DMS114 treated with DMSO at 0.1 percent for 48 hours (cell line): ENCODE results near the gene FAM47C.
"Not testable (repeated sequence)": the region's sequence is repeated elsewhere in the genome, so short reads cannot be mapped to it uniquely, and the experiment has no call there.

Experiments used
- DNase-seq: peaks from one replicate; lab custom pipeline; 2025; ENCODE audit not compliant: unreplicated experiment; lab: John Stamatoyannopoulos, UW

Gene FAM47C

DNA sequence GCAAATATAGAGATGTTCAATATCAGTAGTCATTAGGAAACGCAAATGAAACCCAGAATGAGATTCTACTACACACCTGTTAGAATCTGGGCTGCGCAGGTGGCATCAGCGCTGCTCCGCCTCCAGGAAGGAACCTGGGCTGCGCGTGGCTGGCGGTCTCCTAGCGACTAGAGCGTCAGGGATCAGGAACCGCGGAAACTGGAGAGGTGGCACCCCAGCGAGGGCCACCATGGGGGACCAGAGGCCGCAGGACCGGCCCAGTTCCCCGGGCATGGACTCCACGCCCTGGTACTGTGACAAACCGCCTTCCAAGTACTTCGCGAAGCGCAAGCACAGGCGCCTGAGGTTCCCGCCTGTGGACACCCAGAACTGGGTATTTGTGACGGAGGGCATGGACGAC, at the start of gene FAM47C:
Gene FAM47C, plus strand, starts transcription at position 185 of the 400 bp plus-strand sequence. Its CDS starts 45 bp downstream, at position 230.
- not testable (repeated sequence) for DNase-seq

DNA sequence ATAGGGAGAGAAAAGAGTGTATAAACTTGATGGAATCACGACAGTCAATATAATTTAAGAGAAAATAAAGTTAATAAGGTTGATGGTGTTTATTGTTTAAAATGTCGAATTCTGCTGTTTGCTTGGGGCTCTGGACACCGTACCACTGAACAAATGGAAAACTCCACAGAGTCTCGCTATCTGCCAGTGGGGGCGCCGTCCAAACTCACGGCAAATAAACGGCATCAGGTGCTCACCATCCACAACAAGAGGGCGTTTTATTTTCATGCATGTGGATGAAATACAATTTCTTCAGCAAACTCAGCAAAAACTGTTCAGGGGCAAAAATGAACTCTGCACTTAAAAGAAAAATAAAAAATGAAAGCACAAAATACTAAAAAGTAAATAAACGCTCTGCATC, 46.6 kb upstream of the FAM47C start:
- DNase-seq = no peak

DNA sequence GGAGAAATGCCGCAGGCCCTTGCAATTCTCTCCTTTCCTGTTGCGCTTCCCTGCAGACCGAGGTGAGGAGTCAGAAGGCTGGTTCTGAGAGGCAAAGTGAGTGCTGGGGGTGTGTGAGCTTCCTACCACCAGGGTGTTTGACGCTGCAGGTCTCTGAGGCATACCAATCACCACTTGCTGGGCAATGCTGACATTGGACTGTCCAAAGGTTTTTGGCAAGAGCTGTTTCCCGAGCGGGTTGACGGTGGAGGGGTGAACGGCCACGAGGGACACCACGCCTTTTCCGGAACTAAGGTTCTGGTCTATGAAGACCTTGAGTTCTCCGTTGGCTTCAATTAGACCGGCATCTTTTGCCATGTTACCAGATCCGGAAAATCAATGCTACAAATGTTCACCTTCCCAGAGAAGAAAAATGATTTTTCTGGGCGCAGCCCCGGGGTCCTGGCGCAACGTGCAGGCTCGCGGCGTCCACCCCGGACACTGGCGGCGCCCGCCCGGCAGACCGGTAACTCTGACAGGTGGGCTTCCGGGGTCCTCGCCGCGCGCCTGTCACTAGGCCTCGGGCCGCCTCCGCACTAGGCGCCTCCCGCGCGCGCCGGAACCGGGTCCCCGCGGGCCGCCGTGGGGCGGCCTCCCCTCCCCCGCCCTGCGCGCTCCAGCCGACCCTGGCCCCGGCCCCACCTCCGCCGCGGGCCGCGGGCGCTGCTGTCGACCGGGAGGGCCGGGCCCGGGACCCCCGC, 44.9 kb upstream of the FAM47C start:
- DNase-seq = no peak

DNA sequence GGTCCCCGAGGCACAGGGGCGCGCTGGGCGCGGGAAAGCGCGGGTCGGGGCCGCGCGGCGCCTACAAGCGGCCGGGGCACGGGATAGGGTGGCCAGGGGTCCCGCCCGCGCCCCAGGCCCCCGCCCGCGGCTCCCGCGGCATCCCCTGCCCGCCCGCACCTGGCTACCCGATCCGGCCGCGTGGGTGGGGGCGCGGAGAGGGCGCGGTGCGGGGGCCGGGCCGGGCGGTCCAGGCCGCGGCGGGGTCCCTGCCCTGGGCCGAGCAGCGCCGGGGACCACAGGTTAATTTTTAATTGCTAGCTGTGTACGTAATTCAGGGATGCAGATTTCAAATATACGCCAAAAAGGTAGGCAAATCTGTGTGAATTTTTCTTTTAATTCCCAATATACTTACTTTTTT, 44.3 kb upstream of the FAM47C start:
- DNase-seq = no peak

DNA sequence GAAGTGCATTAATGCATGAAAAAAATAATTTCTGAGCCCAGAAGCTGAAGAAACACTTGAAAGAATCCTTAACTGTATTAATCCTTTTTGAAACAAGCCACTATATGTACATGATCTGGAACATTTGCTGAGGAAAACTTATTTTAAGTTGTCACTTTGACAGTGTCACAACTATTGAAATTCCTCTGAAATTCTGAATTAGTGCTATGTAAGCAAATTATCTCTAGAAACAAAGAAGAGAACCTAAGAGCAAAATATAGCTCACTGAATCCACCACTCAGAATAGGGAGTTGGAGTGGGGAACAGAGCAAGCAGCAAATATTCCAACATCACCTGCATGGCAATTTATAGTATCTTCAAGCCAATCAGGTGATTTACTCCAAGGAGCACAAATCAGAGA, 34.6 kb upstream of the FAM47C start:
- no peak for DNase-seq

DNA sequence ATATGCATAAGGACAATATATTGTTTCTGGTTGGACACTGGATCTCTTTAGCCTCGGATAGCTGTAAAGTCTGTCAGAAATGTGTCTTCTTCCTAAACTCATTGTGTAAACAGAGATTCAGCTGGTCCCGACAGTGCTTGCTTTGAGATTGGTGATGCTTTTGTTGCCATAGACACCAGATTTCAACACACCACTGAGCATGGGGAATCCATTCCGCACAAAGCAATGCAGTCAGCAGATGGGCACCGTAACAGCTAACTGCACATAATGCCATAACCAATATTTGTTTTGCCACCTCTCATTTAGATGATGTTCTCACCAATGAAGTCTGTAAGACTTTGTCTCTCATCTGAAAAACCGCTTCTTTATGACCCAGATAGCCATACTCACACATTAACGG, 33.3 kb upstream of the FAM47C start:
- no peak for DNase-seq

DNA sequence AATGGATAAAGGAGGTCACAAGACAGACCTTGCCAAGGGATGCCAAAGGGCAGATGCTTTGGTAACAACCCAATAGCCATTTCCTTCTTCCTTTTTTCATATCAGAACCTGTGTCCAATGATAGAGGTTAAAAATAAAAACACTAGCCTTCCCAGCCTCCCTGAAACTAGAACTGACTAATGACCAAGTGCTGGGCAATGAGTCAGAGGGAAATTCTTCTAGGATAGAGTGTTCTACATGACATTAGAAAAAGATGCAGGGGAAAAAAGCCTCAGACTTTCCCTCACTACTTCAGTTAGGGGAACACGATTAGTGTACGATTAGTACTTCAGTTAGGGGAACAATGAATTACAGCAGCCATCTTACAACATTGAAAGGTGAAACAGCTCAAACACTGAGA, 29.3 kb upstream of the FAM47C start:
- DNase-seq = no peak

DNA sequence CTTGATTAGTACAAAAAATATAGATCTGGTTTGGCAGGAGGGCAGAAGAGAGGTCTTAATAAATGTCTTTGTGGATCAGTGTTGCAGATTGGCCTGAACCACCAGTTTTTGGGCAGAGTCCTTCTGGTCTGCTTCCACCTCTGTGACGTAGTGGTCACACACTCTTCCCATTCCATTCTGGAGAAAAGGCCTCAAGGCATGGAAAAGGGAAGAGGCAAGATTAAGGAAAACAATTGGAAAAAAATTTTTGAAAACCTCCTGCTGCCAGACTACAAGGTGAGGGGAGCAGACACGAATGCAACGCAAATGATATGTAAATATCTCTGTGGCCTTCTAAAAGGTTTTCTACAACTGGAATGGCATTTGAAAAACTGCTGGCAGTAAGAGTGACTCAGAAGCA, 24.3 kb upstream of the FAM47C start:
- no peak for DNase-seq

DNA sequence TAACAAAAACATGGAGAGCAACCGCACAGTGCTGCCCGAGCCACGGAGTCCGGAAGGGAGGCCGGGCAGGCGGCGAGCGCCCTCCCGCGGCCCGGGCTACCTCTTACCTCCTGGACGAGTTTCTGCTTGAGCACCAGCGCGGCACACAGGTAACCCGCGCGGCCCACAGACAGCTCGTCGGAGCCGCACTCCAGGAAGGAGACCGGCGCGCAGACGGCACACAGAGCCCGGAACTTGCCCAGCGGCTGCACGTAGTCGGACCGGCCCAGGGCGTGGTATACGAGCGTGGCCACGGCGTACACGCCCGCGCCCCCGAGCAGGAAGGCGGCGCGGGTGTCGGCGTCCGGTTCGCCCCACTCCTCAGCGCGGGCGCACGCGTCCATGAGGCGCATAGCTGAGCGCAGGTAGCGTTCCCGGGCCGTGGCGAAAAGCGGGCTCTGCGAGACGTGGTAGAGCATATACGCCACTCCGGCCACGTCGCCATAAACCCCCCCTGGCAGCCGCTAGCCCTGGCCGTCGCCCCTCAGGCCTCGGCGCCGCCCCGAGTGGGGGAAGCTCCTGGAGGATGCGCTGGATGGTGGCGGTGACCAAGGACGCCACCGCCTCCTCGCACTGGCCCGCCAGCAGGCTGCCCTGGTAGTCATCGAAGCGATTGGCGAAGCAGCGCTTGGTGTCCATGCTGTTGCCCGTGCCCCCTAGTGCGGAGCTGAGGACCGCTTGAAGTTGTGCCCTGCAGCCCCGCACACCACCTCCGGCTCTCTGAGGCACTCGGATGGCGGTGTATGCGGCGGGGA, 22.6 kb upstream of the FAM47C start:
- DNase-seq = not testable (repeated sequence)

DNA sequence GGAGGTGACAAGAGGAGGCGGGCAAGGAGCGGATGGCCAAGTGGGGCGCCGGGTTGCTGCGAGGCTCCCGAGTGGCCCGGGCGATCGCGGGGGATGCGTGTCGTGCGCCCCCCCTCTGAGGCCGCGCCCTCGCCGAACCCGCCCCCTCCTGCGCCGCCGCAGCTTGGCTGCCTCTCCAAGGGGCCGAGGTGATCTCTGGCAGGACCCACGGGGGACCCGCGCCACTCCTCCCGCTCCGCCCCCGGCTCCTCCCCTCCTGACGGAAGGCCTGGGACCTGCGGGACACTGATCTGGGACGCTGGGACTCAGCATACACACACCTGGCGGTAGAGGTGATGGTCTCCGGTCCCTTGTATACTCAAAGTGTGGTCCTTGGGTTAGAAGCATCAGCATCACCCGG, 21.9 kb upstream of the FAM47C start:
- no peak for DNase-seq

DNA sequence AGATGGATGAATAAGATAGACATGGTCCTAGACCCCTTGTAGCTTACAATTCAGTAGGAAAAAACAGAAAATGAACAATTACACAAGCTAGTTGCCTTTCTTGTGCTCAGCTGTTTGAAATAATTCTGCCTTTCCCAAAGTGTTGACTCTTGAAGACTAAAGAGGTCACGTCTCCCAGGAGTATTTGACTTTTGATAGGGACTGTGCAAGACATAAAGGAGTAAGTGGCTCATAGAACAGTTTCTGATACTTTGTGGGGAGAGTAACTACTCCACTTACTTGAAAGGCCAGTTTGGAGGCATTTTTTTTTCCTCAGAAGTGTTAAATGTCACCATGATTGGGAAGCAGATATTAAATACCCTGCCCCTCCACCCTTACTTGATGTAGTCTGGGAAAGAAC, 21.0 kb upstream of the FAM47C start:
- not testable (repeated sequence) for DNase-seq

DNA sequence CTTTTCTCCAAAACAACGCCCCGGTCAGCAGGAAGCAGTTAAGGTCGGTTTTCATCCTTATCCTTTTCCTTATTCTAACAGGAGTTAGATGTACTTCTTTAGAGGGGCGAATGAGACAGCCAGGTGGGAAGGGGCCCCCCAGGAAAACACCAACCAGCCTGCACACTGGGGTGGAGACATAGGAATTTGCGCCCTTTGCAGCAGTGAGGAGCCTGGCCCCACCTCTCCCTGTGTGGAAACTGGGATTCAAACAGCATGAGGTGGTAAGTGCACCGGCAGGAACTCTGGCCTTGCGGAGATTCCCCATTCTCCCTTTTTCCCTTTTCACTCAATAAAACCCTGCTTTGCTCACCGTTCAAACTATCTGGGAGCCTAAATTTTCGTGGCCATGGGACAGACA, 8.0 kb upstream of the FAM47C start:
- DNase-seq = no peak

DNA sequence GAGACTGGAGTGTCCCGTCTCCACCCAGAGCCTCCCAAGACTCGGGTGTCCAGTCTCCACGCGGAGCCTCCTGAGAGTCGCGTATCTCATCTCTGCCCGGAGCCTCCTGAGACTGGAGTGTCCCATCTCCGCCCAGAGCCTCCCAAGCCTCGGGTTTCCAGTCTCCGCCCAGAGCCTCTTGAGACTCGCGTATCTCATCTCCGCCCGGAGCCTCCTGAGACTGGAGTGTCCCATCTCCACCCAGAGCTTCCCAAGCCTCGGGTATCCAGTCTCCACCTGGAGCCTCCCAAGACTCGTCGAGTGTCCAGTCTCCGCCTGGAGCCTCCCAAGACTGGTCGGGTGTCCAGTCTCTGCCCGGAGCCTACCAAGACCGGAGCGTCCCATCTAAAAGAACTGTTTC, 2.3 kb downstream of the FAM47C start:
- no peak for DNase-seq

DNA sequence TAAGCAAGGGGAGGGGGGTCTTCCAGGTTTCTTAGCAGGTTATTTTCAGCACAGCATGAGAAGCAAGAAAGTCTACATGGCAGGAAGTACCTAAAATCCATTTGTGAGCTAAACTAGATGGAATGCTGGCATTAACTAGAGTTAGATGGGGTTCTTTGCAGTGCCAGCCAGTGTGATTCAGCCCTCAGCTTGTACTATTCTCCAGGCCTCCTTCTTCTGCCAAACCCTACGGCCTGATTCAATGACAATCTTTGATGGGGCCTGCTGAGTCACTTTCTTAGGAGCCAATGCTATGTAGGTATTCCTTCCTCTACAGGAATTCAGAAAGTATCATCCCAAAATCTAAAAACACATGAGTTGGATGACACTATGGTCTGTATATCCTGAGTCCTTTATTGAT, 26.1 kb downstream of the FAM47C start:
- not testable (repeated sequence) for DNase-seq

DNA sequence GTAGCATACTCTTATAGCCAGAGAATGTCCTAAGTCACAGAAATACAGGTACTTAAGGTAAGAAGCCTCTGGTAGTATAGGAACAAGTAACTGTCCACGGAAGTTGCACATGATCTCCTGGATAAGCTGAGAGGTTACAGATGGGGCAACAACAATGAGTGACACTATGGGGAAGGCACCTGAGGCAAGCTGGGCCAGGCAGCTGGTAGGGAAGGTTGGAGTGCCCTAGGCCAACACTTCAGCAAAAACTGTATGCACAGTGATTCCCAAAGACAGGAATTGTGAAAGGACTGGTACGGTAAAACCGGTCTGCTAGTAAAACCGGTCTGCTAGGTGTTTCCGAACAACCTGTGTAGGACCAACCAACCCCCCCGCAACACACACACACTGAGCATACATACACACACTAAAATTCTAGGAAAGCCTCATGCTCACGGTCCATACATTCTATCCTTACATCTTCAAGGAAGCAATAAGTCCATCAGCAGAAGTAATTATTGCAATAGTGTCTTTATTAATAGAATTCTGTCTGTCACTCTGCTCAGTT, 28.6 kb downstream of the FAM47C start:
- not testable (repeated sequence) for DNase-seq

DNA sequence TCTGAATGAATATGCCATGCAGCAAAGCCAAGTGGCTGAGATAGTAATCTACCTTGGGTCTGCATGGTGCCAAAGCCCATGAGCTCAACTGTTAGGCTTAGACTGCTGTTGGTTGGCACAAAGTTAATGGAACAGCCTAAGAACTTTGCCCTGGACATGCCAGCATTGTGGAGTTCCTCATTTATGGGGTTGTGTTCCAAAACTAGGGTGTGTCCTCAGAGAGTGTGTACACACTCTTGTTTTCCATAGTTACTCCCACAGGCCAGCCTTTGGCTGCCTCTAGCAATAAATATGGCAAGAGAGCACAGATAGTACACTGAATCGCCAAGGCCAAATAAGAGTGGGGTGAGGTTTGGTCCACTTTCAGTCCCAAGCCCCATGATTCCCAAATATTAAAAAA, 30.6 kb downstream of the FAM47C start:
- not testable (repeated sequence) for DNase-seq

DNA sequence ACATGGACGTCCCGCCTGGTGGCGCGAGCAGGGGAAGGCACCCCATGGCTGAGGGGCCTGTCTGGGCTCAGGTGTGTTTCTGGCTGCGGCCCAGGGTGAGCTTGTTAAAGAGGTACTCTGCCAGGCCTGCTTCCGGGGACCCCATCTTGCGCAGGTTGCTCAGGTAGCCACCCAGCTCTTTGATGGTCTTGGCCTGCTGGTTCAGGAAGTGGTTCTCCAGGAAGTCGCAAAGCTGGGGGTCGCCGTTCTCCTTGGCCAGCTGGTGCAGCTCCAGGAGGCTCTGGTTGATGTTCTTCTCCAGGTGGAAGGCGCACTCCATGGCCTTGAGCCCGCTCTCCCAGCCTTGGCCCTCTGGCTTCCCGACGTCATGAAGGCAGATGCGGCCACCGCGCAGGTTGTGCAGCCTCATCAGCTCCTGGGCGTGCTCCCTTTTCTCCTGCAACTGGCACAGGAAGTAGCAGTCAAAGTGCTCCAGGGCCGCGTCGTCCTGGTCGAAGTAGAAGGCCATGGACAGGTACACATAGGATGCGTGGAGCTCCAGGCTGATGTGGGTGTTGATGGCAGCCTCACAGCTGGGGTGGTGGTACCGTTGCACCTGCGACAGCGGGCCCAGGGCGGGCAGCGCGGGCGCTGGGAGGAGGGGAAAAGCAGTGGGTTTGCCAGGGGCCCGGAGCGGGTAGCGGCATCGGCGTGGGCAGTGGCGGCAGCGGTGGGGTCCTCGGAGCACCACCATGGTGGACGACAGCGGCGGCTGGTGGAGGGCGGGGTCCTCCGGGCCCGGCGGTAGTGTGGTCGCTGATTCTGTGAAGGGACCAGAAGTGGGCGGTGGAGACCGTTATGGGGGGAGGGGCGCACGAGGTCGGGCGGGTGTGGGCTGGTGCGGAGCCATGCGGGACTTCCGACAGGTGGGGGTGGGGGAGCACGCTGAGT, 35.1 kb downstream of the FAM47C start:
- not testable (repeated sequence) for DNase-seq

DNA sequence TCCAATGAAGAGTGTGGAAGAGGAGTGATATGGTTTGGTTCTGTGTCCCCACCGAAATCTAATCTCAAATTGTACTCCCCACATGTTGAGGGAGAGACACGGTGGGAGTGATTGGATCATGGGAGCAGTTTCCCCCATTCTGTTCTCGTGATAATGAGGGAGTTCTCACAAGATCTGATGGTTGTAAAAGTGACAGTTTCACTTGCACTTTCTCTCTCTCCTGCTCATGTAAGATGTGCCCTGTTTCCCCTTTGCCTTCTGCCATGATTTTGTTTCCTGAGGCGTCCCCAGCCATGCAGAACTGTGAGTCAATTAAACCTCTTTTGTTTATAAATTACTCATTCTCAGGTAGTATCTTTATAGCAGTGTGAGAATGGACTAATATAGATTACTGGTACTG, 39.6 kb downstream of the FAM47C start:
- DNase-seq = no peak

DNA sequence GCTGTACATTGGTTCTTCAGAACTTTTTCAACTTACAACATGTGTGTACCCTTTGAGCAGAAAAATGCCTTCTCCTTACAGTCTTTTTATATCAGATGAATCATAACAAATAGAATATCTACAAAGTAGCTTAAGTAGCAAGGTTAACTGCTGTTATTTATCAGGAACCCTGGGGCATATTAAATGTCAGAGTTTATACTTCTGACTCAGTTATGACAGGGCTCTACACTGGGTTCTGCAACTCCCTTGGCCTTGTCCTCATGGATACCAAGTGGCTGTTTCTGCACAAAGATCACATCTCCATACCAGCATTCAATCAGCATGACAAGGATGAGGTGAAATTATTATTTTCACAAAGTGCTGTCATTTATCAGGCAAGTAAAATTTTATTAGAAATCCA, 49.4 kb downstream of the FAM47C start:
- not testable (repeated sequence) for DNase-seq

DNA sequence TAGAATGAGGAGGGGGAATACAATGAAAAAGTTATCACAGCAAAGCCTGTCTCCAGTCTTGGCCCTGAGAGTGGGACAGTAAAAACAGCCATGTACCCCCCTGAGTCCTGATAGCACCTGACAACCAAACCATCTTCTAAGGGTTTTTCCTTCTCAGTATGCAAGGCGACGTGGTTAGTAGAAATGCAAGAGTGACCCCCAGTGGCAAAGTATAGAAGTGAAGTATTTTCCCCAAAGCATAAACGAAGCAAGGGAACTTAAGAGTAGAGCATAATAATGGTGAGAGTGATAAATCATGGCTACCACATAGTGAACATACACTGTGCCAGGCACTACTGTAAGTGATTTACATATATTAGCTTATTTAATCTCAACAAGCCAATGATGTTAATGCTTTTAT, 52.8 kb downstream of the FAM47C start:
- peak; percentile 17 for DNase-seq
